NCI-H748 (cell line): ENCODE data around the gene DOCK3.
"Not testable (repeated sequence)": the region's sequence is repeated elsewhere in the genome, so short reads cannot be mapped to it uniquely, and the experiment has no call there.

Source experiments
- DNase-seq: peaks from one replicate; lab custom pipeline; 2025; ENCODE audit not compliant: unreplicated experiment; lab: John Stamatoyannopoulos, UW

The DOCK3 gene

DNA sequence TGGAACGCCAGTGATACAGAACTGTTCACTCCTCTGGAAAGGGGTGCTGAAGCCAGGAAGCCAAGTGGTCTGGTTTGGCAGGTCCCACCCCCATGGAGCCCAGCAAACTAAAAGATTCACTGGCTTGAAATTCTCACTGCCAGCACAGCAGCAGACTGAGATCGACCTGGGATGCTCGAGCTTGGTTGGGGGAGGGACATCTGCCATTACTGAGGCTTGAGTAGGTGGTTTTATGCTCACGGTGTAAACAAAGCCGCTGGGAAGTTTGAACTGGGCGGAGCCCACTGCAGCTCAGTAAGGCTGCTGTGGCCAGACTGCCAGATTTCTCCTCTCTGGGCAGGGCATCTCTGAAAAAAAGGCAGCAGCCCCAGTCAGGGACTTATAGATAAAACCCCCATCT is 417.4 kb downstream of the DOCK3 start:
- DNase-seq = not testable (repeated sequence)

DNA sequence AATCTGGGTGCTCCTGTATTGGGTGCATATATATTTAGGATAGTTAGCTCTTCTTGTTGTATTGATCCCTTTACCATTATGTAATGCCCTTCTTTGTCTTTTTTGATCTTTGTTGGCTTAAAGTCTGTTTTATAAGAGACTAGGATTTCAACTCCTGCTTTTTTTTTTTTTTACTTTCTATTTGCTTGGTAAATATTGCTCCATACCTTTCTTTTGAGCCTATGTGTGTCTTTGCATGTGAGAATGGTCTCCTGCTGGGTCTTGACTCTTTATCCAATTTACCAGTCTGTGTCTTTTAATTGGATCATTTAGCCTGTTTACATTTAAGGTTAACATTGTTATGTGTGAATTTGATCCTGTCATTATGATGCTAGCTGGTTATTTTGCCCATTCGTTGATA is 420.1 kb downstream of the DOCK3 start:
- peak; percentile 78 for DNase-seq

DNA sequence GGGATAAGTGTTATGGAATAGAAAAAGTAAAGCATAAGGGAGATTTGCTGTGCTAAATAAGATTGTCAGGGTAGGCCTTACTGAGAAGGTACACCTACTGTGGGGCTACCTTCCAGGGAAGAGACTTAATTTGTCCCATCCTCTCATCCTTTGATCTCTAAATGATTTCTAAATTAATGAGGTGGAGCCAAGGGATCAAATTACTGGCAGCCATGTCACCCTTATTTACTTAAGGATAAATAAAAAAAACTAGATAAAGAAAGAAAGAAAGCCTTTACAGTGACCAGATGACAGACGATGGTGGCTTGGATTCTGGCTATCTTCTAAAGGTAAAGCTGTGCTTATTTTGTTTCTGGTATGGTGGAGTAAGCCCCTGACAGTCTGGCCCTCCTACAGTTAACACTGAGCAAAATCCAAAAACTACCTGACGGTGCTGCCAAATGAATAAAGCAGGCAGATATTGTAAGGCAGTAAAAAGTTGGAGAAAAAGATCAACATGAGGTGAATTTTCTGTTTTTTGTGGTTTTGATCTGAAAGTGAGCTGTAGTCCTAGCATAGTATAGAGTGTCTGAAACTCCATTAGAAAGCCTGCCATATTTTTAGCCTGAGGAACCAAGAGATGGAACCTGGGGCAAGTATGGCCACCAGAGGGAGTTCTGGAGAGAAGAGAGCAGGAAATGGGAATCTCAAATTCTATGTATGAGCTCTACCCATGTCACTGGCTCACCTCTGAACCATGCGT is 425.2 kb downstream of the DOCK3 start:
- peak; percentile 49 for DNase-seq

DNA sequence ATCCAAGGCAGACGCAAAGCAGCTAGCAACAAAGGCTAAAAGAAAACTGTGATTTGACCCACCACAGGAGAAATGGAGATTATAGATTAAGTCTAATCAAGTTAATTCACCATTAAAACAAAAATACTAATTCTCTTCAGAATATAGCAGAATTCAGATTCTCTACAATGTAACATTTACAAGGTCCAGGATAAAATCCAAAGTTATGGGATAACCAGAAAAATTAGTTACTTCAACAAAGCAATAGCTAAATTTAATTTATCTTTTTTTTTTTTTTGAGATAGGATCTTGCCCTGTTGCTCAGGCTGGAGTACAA is 425.8 kb downstream of the DOCK3 start:
- no peak for DNase-seq

DNA sequence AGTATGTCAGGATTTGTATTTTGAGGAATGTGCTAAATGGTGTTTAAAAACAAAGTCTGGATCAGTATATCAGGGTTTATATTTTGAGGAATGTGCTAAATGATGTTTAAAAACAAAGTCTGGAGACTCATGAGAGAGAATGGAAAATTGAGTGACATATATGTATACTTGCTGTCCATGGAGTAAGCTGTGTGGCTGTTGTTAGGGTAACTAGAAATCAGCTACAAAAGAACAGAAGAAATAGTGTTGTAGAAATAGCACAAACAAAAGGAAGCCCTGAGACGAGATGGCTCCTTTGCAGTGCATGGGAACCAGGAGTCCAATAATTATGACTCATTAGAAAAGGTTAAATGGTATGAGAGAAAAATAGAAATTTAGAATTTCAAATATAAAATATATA is 427.7 kb downstream of the DOCK3 start:
- no peak for DNase-seq

DNA sequence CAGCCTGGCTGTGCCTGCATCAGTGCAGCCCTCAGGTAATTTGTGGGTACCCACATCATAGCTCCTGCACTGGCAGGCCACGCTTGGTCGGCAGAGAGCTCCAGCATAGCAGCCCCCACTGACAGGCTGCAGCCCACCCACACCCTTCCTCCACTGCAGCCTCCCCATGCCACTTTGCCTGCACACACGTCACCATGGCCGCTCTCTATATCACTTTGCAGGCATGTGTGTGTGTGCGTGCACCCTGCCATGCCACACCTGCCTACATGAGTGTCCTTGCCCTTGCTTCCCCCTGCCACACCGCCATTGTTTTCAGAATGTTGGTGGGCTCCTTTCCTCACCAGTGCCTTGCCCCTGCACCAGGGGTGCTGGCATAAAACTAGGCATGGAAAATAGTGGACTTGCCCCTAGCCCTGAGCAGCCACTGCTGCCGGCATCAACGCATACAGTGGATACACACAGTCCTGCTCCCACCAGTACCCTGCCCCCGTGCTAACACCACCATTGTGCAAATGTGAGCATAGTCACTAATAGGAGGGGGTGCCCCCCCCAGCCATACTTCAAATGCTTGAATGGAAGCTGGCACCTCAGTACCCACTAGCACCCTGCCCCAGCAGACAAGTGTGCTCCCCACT is 431.6 kb downstream of the DOCK3 start:
- no peak for DNase-seq

DNA sequence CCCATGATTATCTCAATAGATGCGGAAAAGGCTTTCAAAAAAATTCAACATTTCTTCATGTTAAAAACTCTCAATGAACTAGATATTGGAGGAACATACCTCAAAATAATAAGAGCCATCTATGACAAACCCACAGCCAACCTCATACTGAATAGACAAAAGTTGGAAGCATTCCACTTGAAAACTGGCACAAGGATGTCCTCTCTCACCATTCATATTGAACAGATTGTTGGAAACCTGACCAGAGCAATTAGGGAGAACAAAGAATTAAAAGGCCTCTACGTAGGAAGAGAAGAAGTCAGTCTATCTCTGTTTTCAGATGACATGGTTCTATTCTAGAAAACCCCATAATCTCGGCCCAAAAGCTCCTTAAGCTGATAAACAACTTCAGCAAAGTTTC is 435.9 kb downstream of the DOCK3 start:
- no peak for DNase-seq

DNA sequence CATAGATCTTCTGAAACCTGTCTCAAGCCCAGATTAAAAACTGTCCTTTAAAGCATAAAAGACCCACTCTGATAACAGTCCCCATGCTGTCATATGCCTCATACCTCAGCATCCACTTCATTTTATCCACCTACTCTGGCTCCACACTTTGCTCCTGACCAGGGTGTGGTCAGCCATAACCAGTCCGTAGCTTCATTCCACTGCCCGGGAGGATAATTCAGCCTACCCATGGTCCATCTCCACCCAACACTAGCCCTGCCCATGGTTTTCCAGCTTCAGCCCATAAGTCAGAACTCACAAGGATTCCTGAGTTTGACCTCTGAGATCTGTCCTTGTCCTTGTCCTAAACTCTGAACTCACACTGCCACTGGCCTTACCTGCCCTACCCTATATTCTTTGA is 448.2 kb downstream of the DOCK3 start:
- no peak for DNase-seq

DNA sequence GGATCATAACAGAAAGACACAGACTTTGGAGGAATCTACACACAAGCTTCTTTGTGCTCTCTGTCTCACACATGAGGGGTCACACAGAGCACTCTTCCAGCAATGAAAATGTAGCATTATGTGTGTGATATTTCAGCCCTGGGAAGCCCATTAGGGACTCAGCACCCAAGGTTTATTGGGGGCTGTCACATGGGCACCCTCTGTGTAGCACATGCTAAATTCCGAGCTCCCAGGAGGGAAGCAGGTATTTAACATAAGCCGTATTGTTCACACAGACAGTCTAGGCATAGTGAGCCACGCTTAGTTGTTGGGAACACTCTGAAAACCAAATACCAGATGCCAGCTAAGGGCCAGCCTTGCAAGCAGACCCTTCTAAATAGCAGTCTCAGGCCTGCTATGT is 448.8 kb downstream of the DOCK3 start:
- no peak for DNase-seq

DNA sequence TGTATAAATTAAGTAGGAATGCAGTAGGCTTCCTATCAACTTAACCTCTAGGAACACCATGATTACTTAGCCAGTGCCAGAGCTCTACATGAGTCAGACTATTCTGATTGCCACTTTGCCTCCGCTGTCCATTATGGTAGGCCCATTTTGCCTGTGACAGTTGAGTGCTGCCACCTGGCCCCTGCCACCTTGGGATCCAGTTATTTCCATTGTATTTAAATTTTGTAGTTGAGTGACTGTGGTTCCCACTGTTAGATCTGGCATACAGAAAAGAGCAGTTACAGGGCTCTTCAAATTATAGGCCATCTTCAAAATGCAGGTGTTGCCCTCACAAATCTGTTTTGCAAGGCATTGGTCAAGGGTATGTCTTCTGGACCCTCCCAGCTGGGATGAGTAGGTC is 456.9 kb downstream of the DOCK3 start:
- DNase-seq = not testable (repeated sequence)

DNA sequence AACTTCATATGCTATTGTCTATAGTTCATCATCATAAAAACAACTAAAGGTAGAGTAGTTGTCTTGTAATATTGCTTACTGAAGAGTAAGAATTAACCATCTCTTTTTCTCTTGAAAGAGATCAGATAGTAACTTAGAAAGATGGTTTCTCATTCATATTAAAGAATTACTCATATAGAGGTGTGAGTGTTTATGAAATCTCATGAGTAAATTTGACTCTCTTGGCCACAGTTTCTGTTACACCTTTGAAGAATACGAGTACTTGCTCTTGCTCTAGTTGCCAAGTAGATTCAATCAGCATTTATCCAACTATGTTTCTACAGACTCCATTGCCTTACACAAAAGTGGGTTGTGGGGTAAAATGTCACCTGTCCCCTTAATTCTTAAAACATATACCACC is 463.0 kb downstream of the DOCK3 start:
- no peak for DNase-seq

DNA sequence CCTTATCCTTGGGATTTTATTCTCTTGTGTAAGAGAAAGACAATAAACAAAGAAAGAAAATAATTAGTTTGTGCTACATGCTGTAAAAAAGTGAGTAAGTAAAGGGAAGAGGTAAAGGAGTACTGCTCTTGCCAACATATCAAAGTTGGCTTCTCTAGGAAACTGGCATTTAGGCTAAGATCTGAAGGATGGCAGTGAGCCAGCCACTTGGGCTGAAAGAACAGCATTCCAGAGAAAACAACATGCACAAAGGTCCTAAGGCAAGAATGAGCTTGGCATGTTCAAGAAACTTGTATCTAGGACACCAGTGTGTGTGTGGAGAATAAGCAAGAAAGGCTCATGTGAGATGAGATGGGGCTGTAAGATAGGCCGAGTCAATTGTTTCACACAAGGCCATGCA is 464.9 kb downstream of the DOCK3 start:
- DNase-seq = no peak

DNA sequence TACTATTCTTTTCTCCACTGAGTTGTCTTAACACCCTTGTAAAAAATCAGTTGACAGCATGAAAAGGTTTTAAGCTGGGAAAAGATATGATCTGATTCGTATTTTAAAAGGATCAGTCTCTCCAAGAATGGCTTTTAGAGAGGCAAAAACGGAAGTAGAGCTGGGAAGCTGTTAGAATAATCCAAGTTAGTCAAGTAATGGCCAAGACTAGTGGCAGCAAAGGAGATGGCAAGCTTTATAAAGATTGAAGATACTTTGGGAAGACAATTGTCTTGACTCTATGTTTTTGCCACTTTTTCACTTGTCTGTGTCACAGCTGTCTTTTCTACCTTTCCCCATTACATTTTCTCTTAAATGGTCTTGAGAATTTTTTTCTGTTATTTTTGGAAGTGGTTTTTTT is 466.8 kb downstream of the DOCK3 start:
- DNase-seq = no peak

DNA sequence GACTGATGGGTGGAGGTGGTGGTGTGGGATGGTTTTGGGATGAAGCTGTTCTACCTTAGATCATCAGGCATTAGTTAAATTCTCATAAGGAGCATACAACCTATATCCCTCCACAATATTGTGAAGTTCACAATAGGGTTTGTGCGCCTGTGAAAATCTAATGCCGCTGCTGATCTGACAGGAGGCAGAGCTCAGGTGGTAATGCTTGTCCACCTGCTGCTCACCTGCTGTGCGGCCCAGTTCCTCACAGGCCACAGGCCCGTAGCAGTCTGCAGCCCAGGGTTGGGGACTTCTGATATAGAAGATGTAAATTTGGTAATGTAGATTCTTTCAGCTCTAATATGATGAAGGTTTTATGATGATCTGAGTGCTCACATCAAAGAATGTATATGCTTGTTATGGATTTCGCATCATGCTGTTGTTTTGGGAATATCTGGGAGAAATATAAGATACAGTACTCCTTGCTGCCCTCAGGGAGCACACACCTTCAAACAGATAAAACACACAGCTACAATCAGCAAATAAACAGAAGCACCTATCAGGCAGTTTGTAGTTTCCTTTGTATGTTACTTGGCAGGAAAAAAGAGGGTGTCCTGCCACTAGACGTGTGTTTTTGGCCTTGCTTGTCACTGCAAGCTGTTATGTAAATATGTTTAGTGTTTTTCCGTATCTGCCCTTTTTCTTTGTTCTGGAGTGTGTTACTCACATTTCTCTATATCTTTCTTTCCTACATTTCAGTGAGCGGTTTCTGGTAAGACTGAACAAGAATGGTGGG is 471.3 kb downstream of the DOCK3 start:
- DNase-seq = no peak

DNA sequence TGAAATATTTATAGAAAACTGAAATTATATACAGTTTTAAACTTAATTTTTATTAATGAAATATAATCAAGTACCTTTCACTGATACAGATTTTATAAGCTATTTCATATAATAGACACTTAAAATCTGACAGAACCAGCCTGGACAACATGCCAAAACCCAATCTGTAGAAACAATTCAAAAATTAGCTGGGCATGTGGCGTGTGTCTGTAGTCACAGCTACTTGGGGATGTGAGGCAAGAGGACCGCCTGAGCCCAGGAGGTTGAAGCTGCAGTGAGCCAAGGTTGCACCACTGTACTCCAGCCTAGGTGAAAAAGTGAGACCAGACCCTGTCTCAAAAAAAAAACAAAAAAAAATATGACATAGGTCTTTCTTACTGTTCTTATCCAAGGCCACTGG is 472.1 kb downstream of the DOCK3 start:
- no peak for DNase-seq

DNA sequence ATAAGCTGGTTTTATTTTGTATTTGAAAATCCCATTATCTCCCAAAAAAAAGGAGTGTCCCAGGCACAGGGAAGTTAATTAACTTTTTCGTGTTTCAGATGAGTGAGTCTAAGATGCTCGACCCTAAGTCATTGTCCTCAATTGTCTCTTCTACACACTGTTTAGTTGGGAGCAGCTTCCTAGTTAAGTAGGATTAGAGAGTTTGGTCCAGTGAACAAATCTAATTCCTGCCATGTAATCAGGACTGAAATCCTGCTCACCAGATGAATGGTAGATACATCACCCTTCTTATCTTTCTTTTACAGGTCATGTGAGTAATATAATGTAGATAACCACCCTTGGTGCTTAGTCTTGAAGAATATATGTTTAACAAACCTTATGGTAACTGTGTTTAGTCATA is 481.4 kb downstream of the DOCK3 start:
- no peak for DNase-seq

DNA sequence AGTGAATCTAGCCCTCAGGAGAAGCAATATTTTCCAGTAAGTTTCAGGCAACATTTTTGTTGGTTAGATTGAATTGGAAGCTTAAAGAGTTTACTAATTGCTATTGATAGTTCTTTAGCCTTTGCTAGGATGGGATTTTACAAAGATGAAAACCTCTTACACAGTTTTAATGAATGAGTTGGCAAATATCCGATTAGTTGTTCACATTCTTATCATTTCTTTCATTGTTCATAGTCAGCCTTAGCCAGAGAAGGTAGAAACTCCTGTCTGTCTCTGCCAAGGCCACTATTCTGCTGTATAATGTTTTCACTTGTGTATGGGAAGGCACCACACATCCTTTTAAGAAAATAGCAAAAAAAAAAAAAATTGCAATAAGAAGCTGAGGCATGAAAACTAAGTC is 488.3 kb downstream of the DOCK3 start:
- DNase-seq = no peak

DNA sequence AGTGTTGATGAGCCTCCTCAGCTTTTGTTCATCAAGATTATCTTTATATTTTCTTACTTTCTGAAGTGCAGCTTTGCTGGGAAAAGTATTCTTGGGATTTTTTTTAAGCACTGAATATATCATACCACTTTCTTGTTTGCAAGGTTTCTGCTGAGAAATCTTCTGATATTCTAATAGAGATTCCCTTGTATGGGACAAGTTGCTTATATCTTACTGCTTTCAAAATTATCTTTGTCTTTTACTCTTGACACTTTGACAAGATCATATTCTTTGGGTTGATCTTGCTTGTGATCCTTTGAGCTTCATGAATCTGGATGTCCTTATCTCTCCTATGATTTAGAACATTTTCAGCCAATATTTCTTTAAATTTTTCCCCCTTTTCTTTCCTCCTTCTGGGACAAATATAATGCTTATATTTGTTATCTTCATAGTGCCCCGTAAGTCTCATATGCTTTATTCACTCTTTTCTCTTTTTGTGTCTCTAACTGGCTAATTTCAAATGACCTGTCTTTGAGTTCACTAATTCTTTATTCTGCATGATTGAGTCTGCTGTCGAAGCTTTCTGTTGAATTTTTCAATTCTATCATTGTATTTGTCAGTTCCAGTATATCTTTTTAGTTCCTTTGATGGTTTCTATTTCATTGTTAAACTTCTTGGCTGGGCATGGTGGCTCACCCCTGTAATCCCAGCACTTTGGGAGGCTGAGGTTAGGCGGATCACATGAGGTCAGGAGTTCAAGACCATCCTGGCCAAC is 499.0 kb downstream of the DOCK3 start:
- DNase-seq = no peak

DNA sequence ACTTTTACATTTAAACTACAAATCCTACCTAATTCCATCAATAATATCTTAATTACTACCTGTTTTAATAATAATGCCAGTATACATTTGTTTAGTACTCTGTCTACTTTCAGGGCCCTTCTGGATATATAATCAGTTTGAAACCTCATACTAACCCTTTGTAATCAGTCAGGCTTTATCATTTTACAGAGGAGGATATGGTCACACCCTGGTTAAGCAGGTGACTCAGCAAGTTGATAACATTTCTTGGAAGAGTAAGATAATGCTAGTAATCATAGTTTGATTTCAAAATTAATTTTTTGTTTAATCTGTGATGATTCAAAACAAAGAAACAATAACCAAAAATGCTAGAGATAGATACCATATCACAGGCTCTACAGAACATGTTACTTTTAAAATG is 502.2 kb downstream of the DOCK3 start:
- no peak for DNase-seq

DNA sequence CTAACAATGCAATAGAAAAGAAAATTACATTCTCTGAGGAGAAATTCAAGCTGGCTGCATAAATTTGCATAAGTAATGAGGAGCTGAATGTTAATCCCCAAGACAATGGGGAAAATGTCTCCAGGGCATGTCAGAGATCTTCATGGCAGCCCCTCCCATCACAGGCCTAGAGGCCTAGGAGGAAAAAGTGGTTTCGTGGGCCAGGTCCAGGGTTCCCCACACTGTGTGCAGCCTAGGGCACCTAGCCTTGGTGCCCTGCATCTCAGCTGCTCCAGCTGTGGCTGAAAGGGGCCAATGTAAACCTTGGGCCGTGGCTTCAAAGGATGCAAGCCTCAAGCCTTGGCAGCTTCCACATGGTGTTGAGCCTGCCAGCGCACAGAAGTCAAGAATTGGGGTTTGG is 511.7 kb downstream of the DOCK3 start:
- not testable (repeated sequence) for DNase-seq

DNA sequence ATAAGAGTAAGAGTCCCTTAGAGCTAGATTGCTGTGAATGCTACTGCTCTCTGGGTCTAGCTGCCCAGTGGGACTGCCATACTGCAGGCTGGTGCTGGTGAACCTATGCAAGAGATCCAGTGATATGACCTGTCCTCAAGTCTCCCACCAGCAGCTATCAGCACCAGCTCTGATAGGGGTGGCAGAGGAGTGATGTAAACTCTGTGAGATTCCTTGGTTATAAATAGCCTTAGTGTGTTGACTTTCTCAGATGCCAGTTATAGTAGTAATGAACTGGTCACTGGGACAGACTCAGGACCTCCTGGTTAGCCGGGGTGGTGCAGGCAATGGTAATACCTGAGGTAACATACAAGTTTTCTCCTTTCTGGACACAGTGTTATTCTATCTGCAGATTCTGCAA is 515.5 kb downstream of the DOCK3 start:
- DNase-seq = no peak

DNA sequence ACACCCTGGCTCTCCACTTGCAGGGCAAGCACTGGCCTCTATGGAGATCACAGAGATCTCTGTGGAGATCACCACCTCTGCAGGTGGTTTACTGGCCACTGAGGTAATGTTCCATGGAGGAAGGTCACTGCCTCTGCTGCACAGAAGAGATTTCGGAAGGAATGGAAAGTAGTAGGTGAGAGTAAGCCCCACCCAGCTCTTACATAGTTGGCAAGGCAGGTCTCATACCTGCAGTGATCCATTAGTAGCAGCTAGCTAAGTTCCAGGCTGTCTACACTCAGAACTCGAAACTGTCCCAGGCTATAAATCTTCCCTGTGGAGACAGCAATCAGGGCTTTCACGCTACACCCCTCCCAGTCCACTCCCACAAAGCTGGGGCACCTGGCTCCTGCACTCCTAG is 516.1 kb downstream of the DOCK3 start:
- no peak for DNase-seq
